K562 (cell line): ENCODE measurements around the gene ITSN1. TPM values are rescaled to one million over a fixed set of nuclear protein-coding genes. Genes with fewer than 3 reads are reported as not detected.

ENCODE experiments used
- ATAC-seq: fragments of 200-7000 bp; cut with Tn5 transposase; 3 replicates; pipeline ENCODE4 v1.9.1; 2020; ENCODE audit warnings: moderate library complexity
- BruUV-seq: library from RNA; stranded (reverse); fragments of 400-500 nt; replicated peaks from 2 replicates; lab custom pipeline; 2021; lab: Mats Ljungman, UMichigan
- CTCF ChIA-PET: fragments of 300-600 bp; formaldehyde crosslinking; extraction: SDS; loops from one replicate; lab custom pipeline; 2021; ENCODE audit warnings: low intra/inter-chr PET ratio; lab: Yijun Ruan, JAX
- POLR2A ChIA-PET: fragments of 300-600, 350-650 bp; sonication (Branson Sonifier 250); formaldehyde crosslinking; extraction: SDS; loops from one replicate; lab custom pipeline; 2021; ENCODE audit warnings: antibody characterized with exemption, inconsistent platforms; lab: Yijun Ruan, JAX
- DNase-seq, 4 experiments: peaks; one replicate each; pipeline versions ENCODE4 v3.0.0 to v3.0.0-alpha.2; 2011 to 2018; ENCODE audit warnings: low spot score in 3 of 4, mixed read lengths in 3 of 4; ENCODE audit errors: extremely low read depth in 1 of 4
- FAIRE-seq: peaks from 2 replicates; lab custom pipeline; 2011; peaks lifted over from hg19 to GRCh38; lab: Jason Lieb, UNC
- H2AFZ ChIP-seq: 2 replicates; pipeline ENCODE4 v1.6.0; 2011; ENCODE audit warnings: low read depth, low read length, control low read depth, inconsistent platforms
- H3K27ac ChIP-seq: fragments of 200-600 bp; 3 replicates; pipeline ENCODE4 v1.8.0; 2011; ENCODE audit warnings: low read depth, mild to moderate bottlenecking, control low read depth, inconsistent platforms, low read length, moderate library complexity, mixed read lengths; ENCODE audit errors: extremely low read depth
- H3K27me3 ChIP-seq, 2 experiments: fragments of 300-600 bp in 1 of 2; 2 replicates in 1 of 2; 3 replicates in 1 of 2; pipeline versions ENCODE4 v1.6.0 to v1.8.0; 2011; ENCODE audit warnings: inconsistent platforms in 2 of 2, low read length in 2 of 2, mild to moderate bottlenecking in 1 of 2, mixed read lengths in 1 of 2, moderate library complexity in 1 of 2; ENCODE audit not compliant: control insufficient read depth in 2 of 2, insufficient read depth in 2 of 2
- H3K36me3 ChIP-seq: fragments of 300-600 bp; 3 replicates; pipeline ENCODE4 v1.8.0; 2011; ENCODE audit warnings: mild to moderate bottlenecking, low read length, inconsistent platforms; ENCODE audit not compliant: control insufficient read depth, insufficient read depth
- H3K4me1 ChIP-seq, 2 experiments: fragments of 200-600 bp in 1 of 2; replicated peaks in 1 of 2; 2 replicates in 1 of 2; 3 replicates in 1 of 2; pipeline versions ENCODE4 v1.5.1 to v1.8.0; 2011; ENCODE audit warnings: inconsistent platforms in 2 of 2, low read length in 2 of 2, mild to moderate bottlenecking in 1 of 2, mixed read lengths in 1 of 2, moderate library complexity in 1 of 2; ENCODE audit not compliant: control insufficient read depth in 2 of 2, insufficient read depth in 2 of 2
- H3K4me2 ChIP-seq: 2 replicates; pipeline ENCODE4 v1.6.1; 2011; ENCODE audit warnings: low read length, control low read depth, inconsistent platforms, mixed read lengths; ENCODE audit not compliant: insufficient read depth
- H3K4me3 ChIP-seq: fragments of 200-600 bp; sonication (generic), shearing (Covaris generic); 2 replicates; pipeline ENCODE4 v1.5.1; 2016; ENCODE audit warnings: control low read depth, inconsistent platforms
- H3K79me2 ChIP-seq: fragments of 200-600 bp; 3 replicates; pipeline ENCODE4 v1.8.0; 2011; ENCODE audit warnings: low read length, inconsistent platforms; ENCODE audit not compliant: control insufficient read depth, insufficient read depth
- H3K9ac ChIP-seq, 2 experiments: 2 replicates each; pipeline versions ENCODE4 v1.6.0 to v1.6.1; 2011; ENCODE audit warnings: low read depth in 2 of 2, low read length in 2 of 2, control low read depth in 1 of 2, inconsistent platforms in 1 of 2, mild to moderate bottlenecking in 1 of 2, mixed read lengths in 1 of 2; ENCODE audit not compliant: insufficient read depth in 1 of 2
- H3K9me1 ChIP-seq: one replicate; pipeline ENCODE4 v1.6.0; 2011; ENCODE audit warnings: inconsistent platforms, mild to moderate bottlenecking, low read length, moderate library complexity; ENCODE audit not compliant: control insufficient read depth, insufficient read depth
- H3K9me3 ChIP-seq: replicated peaks from 2 replicates; pipeline ENCODE4 v1.5.1; 2011; ENCODE audit warnings: low read depth, low read length, inconsistent platforms; ENCODE audit not compliant: control insufficient read depth, insufficient read depth
- H4K20me1 ChIP-seq: replicated peaks from 2 replicates; pipeline ENCODE4 v1.6.1; 2011; ENCODE audit warnings: low read length, inconsistent platforms, mixed read lengths; ENCODE audit not compliant: control insufficient read depth, insufficient read depth
- DNMT1 ChIP-seq: fragments of 450-650 bp; IDR thresholded peaks from 2 replicates; pipeline ENCODE4 v1.6.1; 2016; ENCODE audit warnings: antibody characterized with exemption, mild to moderate bottlenecking
- HINFP ChIP-seq: fragments of 450-650 bp; conservative IDR thresholded peaks from 2 replicates; pipeline ENCODE4 v1.6.1; 2016; ENCODE audit warnings: missing genetic modification characterization, low read depth, mild to moderate bottlenecking, control low read depth, missing compliant biosample characterization
- IRF2 ChIP-seq: sonication (generic); formaldehyde crosslinking; IDR thresholded peaks from 2 replicates; pipeline ENCODE4 v1.8.1; 2022; ENCODE audit warnings: mild to moderate bottlenecking, missing genetic modification reagents
- NRF1 ChIP-seq, 2 experiments: fragments of 450-650 bp; IDR thresholded peaks in 1 of 2; conservative IDR thresholded peaks in 1 of 2; 2 replicates each; pipeline ENCODE4 v1.6.1; 2014; ENCODE audit warnings: mild to moderate bottlenecking in 2 of 2
- REST ChIP-seq, 2 experiments: fragments of 450-650 bp; formaldehyde crosslinking in 1 of 2; IDR thresholded peaks; 2 replicates each; pipeline versions ENCODE4 v1.4.0 to v1.6.1; 2014 to 2020; ENCODE audit warnings: mild to moderate bottlenecking in 2 of 2, borderline replicate concordance in 1 of 2, low read depth in 1 of 2
- SAFB2 ChIP-seq: fragments of 200-400 bp; formaldehyde crosslinking; IDR thresholded peaks from 2 replicates; pipeline ENCODE4 v1.6.1; 2018; ENCODE audit warnings: borderline replicate concordance, low read length, low read depth, moderate library complexity; ENCODE audit not compliant: severe bottlenecking
- ZBTB33 ChIP-seq: sonication (generic); formaldehyde crosslinking; IDR thresholded peaks from 2 replicates; pipeline ENCODE4 v1.8.1; 2023; ENCODE audit warnings: mild to moderate bottlenecking, missing genetic modification reagents
- ZNF3 ChIP-seq: fragments of 250-450 bp; sonication (Bioruptor Pico); IDR thresholded peaks from 2 replicates; pipeline ENCODE4 v1.5.0; 2021; ENCODE audit warnings: mild to moderate bottlenecking, moderate library complexity
- WGBS: fragments of 100-300 bp; shearing (Covaris generic); methylation state at CpG from one replicate; pipeline ENCODE4 v1.1.6; 2016; ENCODE audit warnings: low coverage, mixed read lengths; ENCODE audit not compliant: insufficient coverage; ENCODE audit errors: missing lambda C conversion rate; 5-methylcytosine and 5-hydroxymethylcytosine counted together
- in situ Hi-C: fragments of 300-500 bp; cut with MboI; formaldehyde crosslinking; loops from 4 replicates; pipeline ENCODE4 v1.15.0; 2018; ENCODE audit warnings: inconsistent platforms, mixed read lengths
- intact Hi-C: fragments of 100-400 bp; cut with micrococcal nuclease; formaldehyde crosslinking; loops from 2 replicates; pipeline ENCODE4 v1.14.2; 2022
- polyA plus RNA-seq, 8 experiments: library from polyadenylated mRNA; depleted of rRNA in 4 of 8; stranded (reverse) in 5 of 8; unstranded in 3 of 8; fragments of >200 nt; fragmentation: Nextera tagmentation in 2 of 8; fragmentation: Illumina TruSeq in 1 of 8; extraction: Ambion mirVana in 2 of 8; extraction: Trizol in 1 of 8; gene quantifications; 2 replicates each; pipeline versions ENCODE4 v1.2.1 to v1.2.3, GENCODE V29; 2011 to 2014; ENCODE audit warnings: inconsistent platforms in 1 of 8, missing spikeins in 1 of 8
- total RNA-seq, 7 experiments: library from RNA; depleted of rRNA in 6 of 7; stranded (reverse); fragments of >200 nt in 6 of 7; fragmentation: Illumina TruSeq in 2 of 7; extraction: Trizol in 2 of 7; gene quantifications; 2 replicates each; pipeline versions ENCODE4 v1.2.1 to v1.2.3, GENCODE V29; 2011 to 2021; ENCODE audit warnings: low replicate concordance in 1 of 7

Gene ITSN1
- total and polyA plus RNA-seq, 9 of the 15 experiments (the other 6 are each of a cell fraction or from before 2014, with no cell fraction given): 1.1 to 12.6 (median 4.8) TPM

- BruUV-seq: TSS peak; percentile 78
- H4K20me1 ChIP-seq: no peaks in the 10 kb centered on the region
- ATAC-seq (no peak), FAIRE-seq (peak; percentile 60), DNase-seq (peak in 2 of 4 experiments; percentile 23 to 55)
- peak overlapping the region; percentile 98 for H2AFZ ChIP-seq
- H3K27ac ChIP-seq: peak overlapping the region; percentile 82
- no peaks in the 10 kb centered on the region for H3K36me3 ChIP-seq
- WGBS: 13% methylated on average over 18 of the region's 18 CpGs
- peak overlapping the region; percentile 75 to 97 for H3K9ac ChIP-seq
- intact Hi-C loops (no loop called here), in situ Hi-C loops (no loop called here)
- ChIA-PET POLR2A (interaction anchor here (0.6 to 1.6 kb wide), 5 partner anchors 10 to 190 kb away, joined by 3 to 4 read pairs (median 3); no protein-coding TSS in a partner anchor), CTCF (no interaction called here)
- H3K9me3 ChIP-seq: no peaks in the 10 kb centered on the region
- no peaks in the 10 kb centered on the region for H3K9me1 ChIP-seq
- H3K4me1 ChIP-seq: peaks cover 5 to 12% of the 10 kb centered on the region in 2 experiments; a peak in 4 of 5 replicates
- H3K4me2 ChIP-seq: peak overlapping the region; percentile 93
- peak overlapping the region; percentile 64 for H3K4me3 ChIP-seq
- peaks cover 26% of the 10 kb centered on the region for H3K79me2 ChIP-seq
- peaks cover 4 to 10% of the 10 kb centered on the region in 2 experiments; a peak in 1 of 5 replicates for H3K27me3 ChIP-seq
- no peak for TF ChIP-seq SAFB2
- TF ChIP-seq IRF2 (CRISPR knock-in tag): no peak
- no peak for TF ChIP-seq NRF1 (conservative IDR thresholded peaks at IDR 0.05 in 1 of 2, IDR thresholded peaks at IDR 0.05 in 1 of 2)
- 0 out of 2 replicates have a peak, but pooled peaks have one; percentile 4 for TF ChIP-seq HINFP (tag)
- TF ChIP-seq ZBTB33 (CRISPR knock-in tag): no peak
- TF ChIP-seq REST (IDR thresholded peaks at IDR 0.05; ENCODE audit: borderline replicate concordance): peak; percentile 13; the same call in 1 of the 2 replicates
- TF ChIP-seq REST (CRISPR knock-in tag; IDR thresholded peaks at IDR 0.05; ENCODE audit: low read depth): no peak
- 0 out of 2 replicates have a peak, but pooled peaks have one; percentile 32 for TF ChIP-seq DNMT1
- no peak for TF ChIP-seq ZNF3 (CRISPR knock-in tag)
Observed at GRCh38 chr21:33640697-33641351, 1.5 kb upstream of the ITSN1 start.
